Measurements from ENCODE around the gene FOXRED2. TPM values are rescaled to one million over a fixed set of nuclear protein-coding genes. Genes with fewer than 3 reads are reported as not detected.
A peak's percentile ranks its signal among the peaks of the same experiment; 100 is the strongest.
"Not testable (repeated sequence)": the region's sequence is repeated elsewhere in the genome, so short reads cannot be mapped to it uniquely, and the experiment has no call there.

The FOXRED2 gene
- total and polyA plus RNA-seq, 2 donors (not counting 1 experiment from before 2014, with no cell fraction given): 0.86 to 7.4 TPM

GRCh38 chr22:36452250-36452977 is 54.4 kb downstream of the FOXRED2 start:
- no peak overlapping the region for H3K9ac ChIP-seq (ENCODE audit: low read length)
- ATAC-seq (ENCODE audit: low read depth) (no peak), DNase-seq (peak; percentile 47)
- peak overlapping the region; percentile 73 for H3K4me3 Mint-ChIP-seq
- H3K27me3 ChIP-seq (replicated peaks in 1 of 4; ENCODE audit: control extremely low read depth in 1 of 4, control insufficient read depth in 3 of 4, insufficient read depth in 4 of 4, low read length in 3 of 4): no peaks in the 10 kb centered on the region
- H3K4me2 ChIP-seq (replicated peaks; ENCODE audit: low read depth, low read length, poor library complexity, severe bottlenecking): peak overlapping the region; percentile 82
- TF ChIP-seq EZH2 (IDR thresholded peaks at IDR 0.05; ENCODE audit: borderline replicate concordance, insufficient read depth, low read depth, low read length, poor library complexity, severe bottlenecking) (no peak), CTCF (IDR thresholded peaks at IDR 0.05) (no peak)
- peaks cover 68 to 82% of the 10 kb centered on the region in 2 donors for H3K4me1 ChIP-seq (ENCODE audit: control insufficient read depth in 2 of 2, insufficient read depth in 2 of 2, low read length in 2 of 2)
- peaks cover 32% of the 10 kb centered on the region for H3K79me2 ChIP-seq (ENCODE audit: control insufficient read depth, insufficient read depth, low read length)
- H3K27ac Mint-ChIP-seq: peak overlapping the region; percentile 95
- ChIA-PET CTCF (interaction anchor here (0.8 to 1.5 kb wide), 14 partner anchors 10 to 151 kb away, joined by 3 to 10 read pairs (median 4); partner anchors contain the start of gene MYH9), POLR2A (interaction anchor here (0.7 to 1.5 kb wide), 13 partner anchors 9 to 209 kb away, joined by 3 to 9 read pairs (median 6); partner anchors contain the start of genes MYH9 and TXN2)
- peak overlapping the region in 1 of 5 experiments; percentile 24 for H3K4me3 ChIP-seq (ENCODE audit: control extremely low read depth in 1 of 5, extremely low read depth in 1 of 5, insufficient read depth in 1 of 5, low read depth in 2 of 5, low read length in 4 of 5)
- WGBS (ENCODE audit: insufficient coverage): 68% methylated on average over 4 of the region's 9 CpGs
- H4K20me1 ChIP-seq (ENCODE audit: control insufficient read depth, insufficient read depth, low read length, poor library complexity, severe bottlenecking): no peaks in the 10 kb centered on the region
- H3K27ac ChIP-seq (ENCODE audit: low read length in 2 of 2): peak overlapping the region; percentile 85 to 93
- H2AFZ ChIP-seq (ENCODE audit: insufficient read depth, low read depth, low read length, poor library complexity, severe bottlenecking): no peak overlapping the region
- no peaks in the 10 kb centered on the region for H3K27me3 Mint-ChIP-seq
- intact Hi-C loops (cut with micrococcal nuclease): no loop called here
- peaks cover 60% of the 10 kb centered on the region for H3K4me1 Mint-ChIP-seq
- H3K9me3 ChIP-seq (ENCODE audit: control extremely low read depth in 1 of 3, control insufficient read depth in 2 of 3, insufficient read depth in 1 of 3, low read length in 2 of 3): peaks cover 0 to 2% (median 0%) of the 10 kb centered on the region in 3 donors
- H3K9me3 Mint-ChIP-seq (ENCODE audit: insufficient read depth): no peaks in the 10 kb centered on the region
- no peaks in the 10 kb centered on the region for H3K36me3 ChIP-seq (replicated peaks in 1 of 2; ENCODE audit: control extremely low read depth in 1 of 2, control insufficient read depth in 1 of 2, extremely low read depth in 1 of 2, insufficient read depth in 2 of 2, low read length in 1 of 2)

- not testable (repeated sequence) for H3K9me3 Mint-ChIP-seq (ENCODE audit: insufficient read depth); ATAC-seq (ENCODE audit: low read depth); DNase-seq; H2AFZ ChIP-seq (ENCODE audit: insufficient read depth, low read depth, low read length, poor library complexity, severe bottlenecking); H3K36me3 ChIP-seq (replicated peaks in 1 of 2; ENCODE audit: control extremely low read depth in 1 of 2, control insufficient read depth in 1 of 2, extremely low read depth in 1 of 2, insufficient read depth in 2 of 2, low read length in 1 of 2); H3K4me3 ChIP-seq (ENCODE audit: control extremely low read depth in 1 of 5, extremely low read depth in 1 of 5, insufficient read depth in 1 of 5, low read depth in 2 of 5, low read length in 4 of 5); H3K27me3 ChIP-seq (replicated peaks in 1 of 4; ENCODE audit: control extremely low read depth in 1 of 4, control insufficient read depth in 3 of 4, insufficient read depth in 4 of 4, low read length in 3 of 4); H4K20me1 ChIP-seq (ENCODE audit: control insufficient read depth, insufficient read depth, low read length, poor library complexity, severe bottlenecking); H3K27me3 Mint-ChIP-seq; H3K9me3 ChIP-seq (ENCODE audit: control extremely low read depth in 1 of 3, control insufficient read depth in 2 of 3, insufficient read depth in 1 of 3, low read length in 2 of 3)
- ChIA-PET CTCF (interaction anchor here (0.9 to 1.5 kb wide), 7 partner anchors 8 to 150 kb away, joined by 3 to 10 read pairs (median 3); partner anchors contain the start of gene MYH9), POLR2A (interaction anchor here (0.8 to 1.5 kb wide), 3 partner anchors 8 to 41 kb away, joined by 5 to 9 read pairs (median 7); no protein-coding TSS in a partner anchor)
- Histone ChIP-seq H3K27ac (ENCODE audit: low read length in 2 of 2) (peak overlapping the region; percentile 85 to 93), H3K9ac (ENCODE audit: low read length) (peak overlapping the region; percentile 19), H3K4me2 (replicated peaks; ENCODE audit: low read depth, low read length, poor library complexity, severe bottlenecking) (peak overlapping the region; percentile 82), H3K4me1 (ENCODE audit: control insufficient read depth in 2 of 2, insufficient read depth in 2 of 2, low read length in 2 of 2) (peaks cover 67 to 88% of the 10 kb centered on the region in 2 donors), H3K79me2 (ENCODE audit: control insufficient read depth, insufficient read depth, low read length) (peaks cover 37% of the 10 kb centered on the region)
- intact Hi-C loops (cut with micrococcal nuclease): loop anchor here (1.0 kb wide), 6 partner anchors 19 to 120 kb away; partner anchors contain the start of gene TXN2
- Mint-ChIP-seq H3K4me1 (peaks cover 57% of the 10 kb centered on the region), H3K4me3 (peak overlapping the region; percentile 39), H3K27ac (peak overlapping the region; percentile 95)
- WGBS (ENCODE audit: insufficient coverage): 100% methylated on average over 7 of the region's 7 CpGs
These were observed 55.9 kb downstream of the FOXRED2 start for GRCh38 chr22:36450923-36451322.

Data from B cell (primary cell).